Hematopoietic multipotent progenitor cell treated with erythropoietin and hydrocortisone succinate and interleukin-3 and kit ligand, for 4 days (in vitro differentiated cells): ENCODE results near the gene LRRC8E.
A peak's percentile ranks its signal among the peaks of the same experiment; 100 is the strongest.
"Not testable (repeated sequence)": the region's sequence is repeated elsewhere in the genome, so short reads cannot be mapped to it uniquely, and the experiment has no call there.

Experiments used
- DNase-seq: peaks from one replicate; pipeline ENCODE4 v3.0.0-alpha.2; 2015

The LRRC8E gene

DNA sequence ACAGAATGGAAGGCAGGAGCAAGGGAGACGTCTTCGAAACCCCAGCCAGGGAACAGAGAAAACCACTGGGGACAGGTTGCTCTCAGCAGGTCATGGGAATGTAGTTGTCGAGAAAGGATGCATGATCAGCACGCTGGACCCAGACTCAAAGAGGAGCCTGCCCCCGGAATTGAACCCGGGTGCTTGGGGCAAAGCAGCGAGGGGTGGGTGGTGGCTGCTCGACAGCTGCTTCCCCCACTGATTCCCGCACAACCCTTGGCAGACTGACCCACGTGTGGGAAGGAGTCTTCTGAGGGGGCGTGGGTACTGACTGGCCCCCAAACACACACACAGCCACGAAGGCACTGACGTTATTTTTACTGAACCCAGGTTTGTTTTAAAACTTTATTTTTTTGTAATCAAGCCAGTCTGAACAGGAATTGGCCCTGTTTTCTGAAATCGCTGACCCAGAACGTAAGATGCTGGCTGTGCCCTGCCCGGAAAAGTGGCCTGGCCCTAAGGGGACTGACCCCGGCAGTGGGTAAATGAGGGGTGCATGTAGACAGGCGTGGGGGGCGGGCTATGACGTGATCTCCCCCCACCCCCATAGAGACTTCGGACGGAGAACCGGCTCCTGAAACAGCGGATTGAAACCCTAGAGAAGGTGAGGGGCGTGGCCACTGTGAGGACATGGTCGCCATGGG is 32.7 kb upstream of the LRRC8E start:
- DNase-seq: no peak

GRCh38 chr19:7856109-7856591 is 32.2 kb upstream of the LRRC8E start:
- DNase-seq: no peak

GRCh38 chr19:7856679-7857663 is 31.3 kb upstream of the LRRC8E start:
- no peak for DNase-seq

GRCh38 chr19:7857727-7858108 is 30.6 kb upstream of the LRRC8E start:
- no peak for DNase-seq

DNA sequence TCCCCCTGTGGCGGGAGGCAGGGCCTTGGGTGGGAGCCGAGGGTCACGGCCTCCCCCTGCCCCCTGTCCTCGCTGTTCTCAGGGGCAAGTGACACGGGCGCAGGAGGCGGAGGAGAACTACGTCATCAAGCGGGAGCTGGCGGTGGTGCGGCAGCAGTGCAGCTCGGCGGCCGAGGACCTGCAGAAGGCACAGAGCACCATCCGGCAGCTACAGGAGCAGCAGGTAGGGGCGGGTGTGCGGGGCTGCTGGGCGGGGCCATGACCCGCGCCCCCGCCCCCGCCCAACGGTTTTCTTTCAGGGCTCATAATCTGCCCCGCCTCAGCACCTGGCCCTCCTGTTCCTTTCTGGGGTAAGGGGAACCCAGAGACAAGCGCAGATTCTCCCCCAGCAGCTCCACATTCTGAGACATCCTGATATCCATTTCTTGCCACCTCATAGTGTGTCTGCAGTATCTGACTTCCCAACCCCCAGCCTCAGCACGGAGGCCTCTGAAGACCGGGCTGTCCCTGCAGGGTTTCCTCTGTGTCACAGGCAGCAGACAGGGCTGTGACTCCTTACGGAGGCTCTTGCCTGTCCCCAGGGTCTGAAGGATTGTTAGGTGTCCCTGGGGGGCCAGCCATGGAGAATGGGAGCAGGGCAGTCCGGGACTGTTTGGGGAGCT is 30.1 kb upstream of the LRRC8E start:
- DNase-seq: peak; percentile 34

GRCh38 chr19:7859087-7859486 is 29.2 kb upstream of the LRRC8E start:
- not testable (repeated sequence) for DNase-seq

DNA sequence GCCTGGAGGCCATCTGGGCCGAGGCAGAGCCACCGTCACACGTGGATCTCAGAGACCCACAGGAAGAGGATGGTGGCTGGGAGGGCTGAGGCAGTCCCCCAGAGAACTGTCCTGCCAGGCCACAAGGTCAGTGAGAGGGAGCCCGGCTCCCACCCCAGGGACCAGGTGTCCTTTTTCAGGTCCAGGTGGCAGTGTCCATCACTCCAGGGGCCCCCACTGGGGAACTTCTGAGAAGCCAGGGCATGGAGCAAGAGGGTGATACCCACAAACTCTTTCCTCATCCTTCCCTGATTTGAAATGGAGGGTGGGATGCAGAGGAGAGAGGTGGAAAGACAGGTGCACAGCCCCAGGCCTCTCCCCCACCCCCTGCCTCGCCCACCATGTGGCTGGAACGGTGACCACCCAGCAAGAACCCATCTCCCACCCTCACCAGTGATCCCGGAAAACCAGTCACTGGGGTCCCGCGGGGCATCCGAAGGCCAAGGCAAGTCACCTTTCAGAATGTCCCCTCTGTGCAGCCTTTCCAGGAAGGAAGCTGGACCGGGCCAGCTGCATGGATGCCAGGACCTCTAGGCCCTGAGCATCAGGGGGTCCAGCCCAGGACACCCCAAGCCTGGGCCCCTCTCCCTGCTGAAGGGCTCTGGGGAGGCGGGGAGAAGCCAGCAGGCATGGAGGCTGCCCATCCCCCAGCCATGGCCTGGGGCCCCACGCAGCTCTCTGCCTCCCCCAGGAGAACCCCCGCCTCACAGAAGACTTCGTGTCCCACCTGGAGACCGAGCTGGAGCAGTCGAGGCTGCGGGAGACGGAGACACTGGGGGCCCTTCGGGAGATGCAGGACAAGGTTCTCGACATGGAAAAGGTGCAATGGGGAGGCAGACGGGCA is 28.2 kb upstream of the LRRC8E start:
- no peak for DNase-seq

GRCh38 chr19:7860714-7861618 is 27.3 kb upstream of the LRRC8E start:
- DNase-seq: no peak

GRCh38 chr19:7861619-7862412 is 26.5 kb upstream of the LRRC8E start:
- no peak for DNase-seq

GRCh38 chr19:7862413-7862951 is 25.8 kb upstream of the LRRC8E start:
- peak; percentile 90 for DNase-seq

DNA sequence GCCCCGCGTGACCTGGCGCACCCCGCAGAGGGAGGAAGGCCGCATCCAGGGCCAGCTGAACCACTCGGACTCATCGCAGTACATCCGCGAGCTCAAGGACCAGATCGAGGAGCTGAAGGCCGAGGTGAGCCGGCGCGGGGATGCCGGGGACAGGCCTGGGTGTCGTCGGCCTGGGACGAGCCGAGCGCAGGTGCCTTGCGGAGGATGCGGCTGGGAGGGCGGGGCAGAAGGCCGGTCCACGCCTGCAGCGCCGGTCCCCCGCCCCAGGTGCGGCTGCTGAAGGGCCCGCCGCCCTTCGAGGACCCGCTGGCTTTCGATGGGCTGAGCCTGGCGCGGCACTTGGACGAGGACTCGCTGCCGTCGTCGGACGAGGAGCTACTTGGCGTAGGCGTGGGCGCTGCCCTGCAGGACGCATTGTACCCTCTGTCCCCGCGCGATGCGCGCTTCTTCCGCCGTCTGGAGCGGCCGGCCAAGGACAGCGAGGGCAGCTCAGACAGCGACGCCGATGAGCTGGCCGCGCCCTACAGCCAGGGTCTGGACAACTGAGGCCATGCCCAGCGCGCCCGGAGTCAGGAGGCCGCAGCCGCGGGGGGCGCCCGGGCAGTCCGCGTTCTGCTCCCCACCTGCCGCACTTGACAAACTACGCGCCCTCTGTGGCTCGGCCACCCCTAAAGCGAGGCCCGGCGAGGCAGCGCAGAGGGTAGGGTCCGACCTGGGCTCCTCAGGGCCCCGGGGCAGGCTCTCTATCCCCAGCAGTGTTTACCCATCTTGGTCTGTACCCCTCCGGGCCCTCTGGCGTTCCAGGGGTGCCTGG is 24.9 kb upstream of the LRRC8E start:
- no peak for DNase-seq

- DNase-seq: no peak
Observed at GRCh38 chr19:7863971-7864689, 24.2 kb upstream of the LRRC8E start.

GRCh38 chr19:7864690-7865074 is 23.6 kb upstream of the LRRC8E start:
- DNase-seq: no peak

DNA sequence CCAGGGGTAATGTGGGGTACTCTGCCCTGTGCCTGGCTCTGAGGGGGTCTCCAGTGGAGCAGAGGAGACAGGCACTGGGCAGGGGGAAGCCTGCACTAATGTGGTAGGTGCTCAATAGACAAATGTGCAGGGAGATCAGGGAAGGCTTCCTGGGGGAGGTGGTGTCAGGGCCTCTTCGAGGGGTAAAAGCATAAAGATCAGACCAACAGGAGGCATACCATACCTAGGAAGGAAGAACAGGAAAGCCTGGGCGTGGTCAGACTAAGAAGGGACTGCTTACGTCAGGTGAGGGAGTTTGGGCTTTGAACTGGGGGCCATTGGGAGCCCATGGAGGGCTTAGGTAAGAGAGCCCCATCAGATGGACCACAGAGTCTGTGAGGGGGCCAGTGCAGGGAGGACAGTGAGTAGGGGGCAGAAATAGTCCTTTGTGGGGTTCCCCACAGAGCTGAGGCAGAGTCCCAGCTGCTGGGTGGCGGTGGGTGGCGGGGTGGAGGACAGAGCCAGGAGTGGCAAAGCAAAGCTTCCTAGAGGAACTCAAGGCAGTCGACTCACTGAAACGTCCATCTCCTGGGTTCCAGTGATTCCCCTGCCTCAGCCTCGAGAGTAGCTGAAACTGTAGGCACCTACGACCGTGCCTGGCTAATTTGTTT is 22.9 kb upstream of the LRRC8E start:
- peak; percentile 35 for DNase-seq

DNA sequence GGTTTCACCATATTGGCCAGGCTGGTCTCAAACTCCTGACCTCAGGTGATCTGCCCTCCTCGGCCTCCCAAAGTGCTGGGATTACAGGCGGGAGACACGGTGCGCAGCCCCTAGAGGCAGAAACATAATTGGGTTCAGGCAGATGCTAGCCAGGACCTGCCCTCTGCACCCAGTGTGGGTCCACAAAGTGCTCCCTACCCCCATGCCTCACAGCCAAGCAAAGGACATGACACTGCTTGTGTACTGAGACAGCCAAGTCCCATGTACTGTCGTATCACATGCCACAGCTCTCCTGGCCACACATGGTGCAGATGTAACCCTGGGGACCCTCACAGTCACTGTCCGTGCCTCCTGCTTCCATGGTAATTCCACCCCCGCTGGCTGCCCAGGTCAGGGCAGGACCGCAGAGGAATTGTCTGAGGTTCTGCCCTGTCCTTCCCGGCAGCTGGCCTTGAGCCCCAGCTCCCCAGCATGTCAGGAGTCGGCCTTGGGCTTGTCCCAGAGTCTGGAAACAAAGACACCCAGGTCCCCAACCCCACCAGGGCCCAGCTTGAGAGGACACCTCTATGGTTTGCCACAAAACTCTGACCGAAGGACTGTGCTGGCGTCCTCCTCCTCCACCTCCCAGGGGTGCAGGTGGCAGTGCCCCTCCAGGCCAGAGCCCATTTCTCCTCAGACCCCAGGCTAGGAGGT is 21.8 kb upstream of the LRRC8E start:
- no peak for DNase-seq

DNA sequence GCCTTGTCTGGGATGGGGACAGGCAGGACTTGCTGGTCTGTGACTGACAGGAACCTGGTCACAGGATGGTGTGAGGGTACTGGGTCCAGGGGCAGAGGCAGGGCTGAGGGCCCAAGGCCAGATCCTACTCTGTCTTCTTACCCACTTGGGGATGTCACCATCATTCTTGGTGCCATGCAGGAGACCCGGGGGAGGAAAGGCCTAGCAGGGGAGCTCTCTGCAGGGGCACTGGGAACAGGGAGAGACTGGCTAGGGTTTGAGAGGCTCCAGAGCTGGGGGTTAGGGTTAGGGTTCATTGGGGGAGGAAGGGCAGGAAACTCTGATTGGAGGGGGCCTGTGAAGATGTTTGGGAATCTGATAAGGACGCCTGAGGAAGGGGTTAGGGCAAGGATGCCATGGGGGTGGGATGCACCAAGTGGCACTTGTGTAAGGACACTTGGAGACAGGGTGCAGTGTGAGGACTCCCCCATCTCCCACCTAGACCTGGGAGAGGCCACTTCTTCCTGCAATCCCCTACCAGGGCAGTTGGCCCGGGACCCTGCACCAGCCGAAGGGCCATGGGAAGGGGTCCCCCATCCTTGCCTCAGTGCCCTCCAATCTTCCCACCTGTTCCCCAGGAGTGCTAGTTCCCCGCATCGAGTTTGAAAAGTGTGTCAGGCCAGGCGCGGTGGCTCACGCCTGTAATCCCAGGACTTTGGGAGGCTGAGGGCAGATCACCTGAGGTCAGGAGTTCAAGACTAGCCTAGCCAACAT is 21.0 kb upstream of the LRRC8E start:
- DNase-seq: no peak

- DNase-seq: no peak
Observed at GRCh38 chr19:7868326-7868670, 20.0 kb upstream of the LRRC8E start.
